Bronchial epithelial cell (primary cell): ENCODE measurements around the gene SLCO4A1. TPM values are rescaled to one million over a fixed set of nuclear protein-coding genes. Genes with fewer than 3 reads are reported as not detected.

Experiments used
- DNase-seq: peaks from one replicate; pipeline ENCODE4 v3.0.0-alpha.2; 2010; ENCODE audit warnings: low read depth
- FAIRE-seq: peaks from 2 replicates; lab custom pipeline; 2011; peaks lifted over from hg19 to GRCh38; lab: Jason Lieb, UNC
- H3K27me3 ChIP-seq: 2 replicates; pipeline ENCODE4 v1.5.1; 2011; ENCODE audit warnings: low read length; ENCODE audit not compliant: control insufficient read depth, insufficient read depth
- H3K36me3 ChIP-seq: 2 replicates; pipeline ENCODE4 v1.5.1; 2011; ENCODE audit warnings: low read length; ENCODE audit not compliant: control insufficient read depth, insufficient read depth
- H3K4me3 ChIP-seq: 2 replicates; pipeline ENCODE4 v1.5.1; 2011; ENCODE audit warnings: mild to moderate bottlenecking, low read depth, low read length, control low read depth
- total RNA-seq: library from RNA; depleted of rRNA; stranded (reverse); fragments of >200 nt; gene quantifications from 2 replicates; pipeline ENCODE4 v1.2.1, GENCODE V29; 2014
- TF ChIP-seq, protein P1 (sequence below): IDR thresholded peaks from 2 replicates; pipeline ENCODE4 v1.5.1; 2011; ENCODE audit warnings: mild to moderate bottlenecking, moderate library complexity, low read length, control low read depth, inconsistent platforms; ENCODE audit not compliant: insufficient read depth, severe bottlenecking

The SLCO4A1 gene
- total RNA-seq, 1 donor from 2014 or later = 1.6 TPM

GRCh38 chr20:62702895-62703852, 60.9 kb downstream of the SLCO4A1 start:
- Histone ChIP-seq H3K36me3 (no peaks in the 10 kb centered on the region), H3K4me3 (no peak overlapping the region), H3K27me3 (peaks cover 22% of the 10 kb centered on the region)
- no peak for FAIRE-seq
- DNase-seq = peak; percentile 91
- TF ChIP-seq, protein P1, sequence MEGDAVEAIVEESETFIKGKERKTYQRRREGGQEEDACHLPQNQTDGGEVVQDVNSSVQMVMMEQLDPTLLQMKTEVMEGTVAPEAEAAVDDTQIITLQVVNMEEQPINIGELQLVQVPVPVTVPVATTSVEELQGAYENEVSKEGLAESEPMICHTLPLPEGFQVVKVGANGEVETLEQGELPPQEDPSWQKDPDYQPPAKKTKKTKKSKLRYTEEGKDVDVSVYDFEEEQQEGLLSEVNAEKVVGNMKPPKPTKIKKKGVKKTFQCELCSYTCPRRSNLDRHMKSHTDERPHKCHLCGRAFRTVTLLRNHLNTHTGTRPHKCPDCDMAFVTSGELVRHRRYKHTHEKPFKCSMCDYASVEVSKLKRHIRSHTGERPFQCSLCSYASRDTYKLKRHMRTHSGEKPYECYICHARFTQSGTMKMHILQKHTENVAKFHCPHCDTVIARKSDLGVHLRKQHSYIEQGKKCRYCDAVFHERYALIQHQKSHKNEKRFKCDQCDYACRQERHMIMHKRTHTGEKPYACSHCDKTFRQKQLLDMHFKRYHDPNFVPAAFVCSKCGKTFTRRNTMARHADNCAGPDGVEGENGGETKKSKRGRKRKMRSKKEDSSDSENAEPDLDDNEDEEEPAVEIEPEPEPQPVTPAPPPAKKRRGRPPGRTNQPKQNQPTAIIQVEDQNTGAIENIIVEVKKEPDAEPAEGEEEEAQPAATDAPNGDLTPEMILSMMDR = peak; percentile 49

DNA sequence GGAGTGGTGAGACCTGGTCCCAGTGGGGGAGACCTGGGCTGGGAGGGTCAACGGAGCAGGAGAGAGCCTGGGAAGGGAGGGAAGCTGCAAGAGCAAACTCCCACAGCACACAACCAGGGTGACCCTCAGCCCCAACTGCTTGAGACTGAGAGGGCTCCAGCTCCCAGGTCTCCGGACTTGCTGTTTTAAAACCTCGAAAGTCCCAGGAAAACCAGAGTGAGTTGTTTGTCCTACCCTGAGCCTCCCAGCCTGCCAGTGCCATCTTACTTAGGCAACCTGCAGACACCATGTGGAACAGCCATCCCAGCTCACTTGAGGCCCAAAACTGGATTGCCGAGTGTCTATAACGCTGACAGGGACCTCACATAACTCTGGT, 61.5 kb downstream of the SLCO4A1 start:
- FAIRE-seq = no peak
- DNase-seq = no peak

DNA sequence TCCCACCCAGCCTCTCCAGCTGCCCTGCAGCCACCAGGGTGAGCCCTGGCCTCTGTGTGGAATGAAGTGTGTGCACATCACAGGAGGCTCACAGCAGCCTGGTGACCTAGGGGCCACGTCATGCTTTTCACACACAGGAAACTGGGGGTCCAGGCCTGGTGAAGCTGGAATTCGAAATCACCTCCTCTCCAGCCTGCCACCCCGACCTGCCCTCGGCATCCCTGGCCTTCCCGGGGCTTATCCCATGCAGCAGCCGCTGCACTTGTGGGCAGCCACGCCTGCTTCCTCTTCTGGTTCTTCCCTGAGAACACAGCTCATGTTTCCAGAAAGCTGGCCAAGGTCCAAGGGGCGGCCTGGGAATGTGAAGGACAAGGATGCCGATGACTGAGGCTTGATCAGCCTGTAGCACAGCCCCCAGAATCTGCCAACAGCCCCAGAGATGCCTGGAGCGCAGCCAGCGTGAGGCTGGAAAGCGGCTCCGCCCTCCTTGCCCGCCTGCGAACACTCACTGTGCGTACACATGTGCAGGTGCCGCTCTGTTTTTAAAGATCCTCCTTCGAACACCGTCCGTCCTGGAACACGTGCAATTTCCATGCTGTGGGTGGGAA, 62.1 kb downstream of the SLCO4A1 start:
- no peak for FAIRE-seq
- H3K4me3 ChIP-seq = no peak overlapping the region
- no peaks in the 10 kb centered on the region for H3K36me3 ChIP-seq
- DNase-seq = peak; percentile 93
- TF ChIP-seq, protein P1 = no peak
- H3K27me3 ChIP-seq = peaks cover 25% of the 10 kb centered on the region

More for the DNA sequence above, 61.5 kb downstream of the SLCO4A1 start:
- Histone ChIP-seq H3K4me3 (no peak overlapping the region), H3K27me3 (peaks cover 22% of the 10 kb centered on the region), H3K36me3 (no peaks in the 10 kb centered on the region)
- TF ChIP-seq, protein P1 = no peak

GRCh38 chr20:62705627-62706026, 63.3 kb downstream of the SLCO4A1 start:
- peaks cover 37% of the 10 kb centered on the region for H3K27me3 ChIP-seq
- TF ChIP-seq, protein P1 = no peak
- H3K4me3 ChIP-seq = no peak overlapping the region
- DNase-seq (no peak), FAIRE-seq (no peak)
- H3K36me3 ChIP-seq = no peaks in the 10 kb centered on the region

DNA sequence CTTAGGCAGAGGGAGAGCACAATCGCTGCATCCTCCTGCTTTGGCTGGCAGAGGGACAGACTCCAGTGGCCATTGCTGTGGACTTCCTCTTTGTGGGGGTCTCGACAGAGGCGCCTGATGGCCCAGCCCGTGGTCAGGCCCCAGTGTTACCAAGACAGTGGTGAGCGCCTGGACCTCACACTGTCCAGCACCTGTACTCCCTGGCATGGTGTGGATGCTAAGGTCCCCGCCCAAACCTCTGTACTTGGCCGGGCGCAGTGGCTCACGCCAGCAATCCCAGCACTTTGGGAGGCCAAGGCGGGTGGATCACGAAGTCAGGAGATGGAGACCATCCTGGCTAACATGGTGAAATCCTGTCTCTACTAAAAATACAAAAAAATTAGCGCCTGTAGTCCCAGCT, 64.0 kb downstream of the SLCO4A1 start:
- FAIRE-seq = no peak

More for the DNA sequence above, 64.0 kb downstream of the SLCO4A1 start:
- TF ChIP-seq, protein P1 = no peak
- Histone ChIP-seq H3K4me3 (no peak overlapping the region), H3K36me3 (no peaks in the 10 kb centered on the region), H3K27me3 (peaks cover 40% of the 10 kb centered on the region)
- DNase-seq = no peak
